Spleen (tissue), 7 donors: ENCODE results near the gene YARS1.

Source experiments
- POLR2A ChIP-seq, 3 donors: fragments of 450-650 bp; IDR thresholded peaks; one replicate each; pipeline ENCODE4 v1.5.1; 2017; ENCODE audit warnings: antibody characterized with exemption in 3 of 3, mild to moderate bottlenecking in 1 of 3
- POLR2AphosphoS5 ChIP-seq, 3 donors: sonication (generic); formaldehyde crosslinking; IDR thresholded peaks; one replicate each; pipeline ENCODE4 v1.5.1; 2017; ENCODE audit warnings: antibody characterized with exemption in 3 of 3
- TF ChIP-seq, protein P1 (sequence below), 11 experiments: fragments of 200-600 bp in 7 of 11; fragments of 450-650 bp in 4 of 11; sonication (generic) in 4 of 11; IDR thresholded peaks in 8 of 11; conservative IDR thresholded peaks in 3 of 11; 1 replicate in 7 of 11; 2 replicates in 4 of 11; pipeline versions ENCODE4 v1.4.0 to v1.8.0; 2016 to 2021; ENCODE audit warnings: antibody characterized with exemption in 11 of 11, inconsistent platforms in 4 of 11, mild to moderate bottlenecking in 1 of 11
- donor health status: DM: no; HTN: no; CAD: no; lungs with moderate emphysema.
- donor health status: DM: no; HTN: no; CAD: no.
- donor health status: DM: no; HTN: no; CAD: no.

DNA sequence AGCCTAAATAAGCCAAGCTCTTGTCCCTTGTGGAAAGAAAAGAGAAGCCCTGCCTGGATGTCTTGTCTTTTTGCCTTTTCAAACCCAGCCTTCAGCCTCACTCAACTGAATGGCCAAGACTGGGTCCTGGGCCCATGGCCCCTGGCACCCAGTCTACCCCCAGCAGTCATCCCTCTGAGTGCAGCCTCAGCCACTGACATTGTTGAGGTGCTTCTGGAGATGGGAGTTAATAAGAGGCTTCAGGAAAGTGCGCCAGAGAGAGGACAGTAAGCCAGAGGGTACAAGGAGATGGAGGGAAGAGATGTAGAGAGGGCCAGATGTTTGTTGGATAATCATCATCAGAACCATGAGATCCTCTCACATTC lies 46.7 kb upstream of the YARS1 start:
- TF ChIP-seq POLR2A (IDR thresholded peaks at IDR 0.05), result no peak
- TF ChIP-seq, protein P1, sequence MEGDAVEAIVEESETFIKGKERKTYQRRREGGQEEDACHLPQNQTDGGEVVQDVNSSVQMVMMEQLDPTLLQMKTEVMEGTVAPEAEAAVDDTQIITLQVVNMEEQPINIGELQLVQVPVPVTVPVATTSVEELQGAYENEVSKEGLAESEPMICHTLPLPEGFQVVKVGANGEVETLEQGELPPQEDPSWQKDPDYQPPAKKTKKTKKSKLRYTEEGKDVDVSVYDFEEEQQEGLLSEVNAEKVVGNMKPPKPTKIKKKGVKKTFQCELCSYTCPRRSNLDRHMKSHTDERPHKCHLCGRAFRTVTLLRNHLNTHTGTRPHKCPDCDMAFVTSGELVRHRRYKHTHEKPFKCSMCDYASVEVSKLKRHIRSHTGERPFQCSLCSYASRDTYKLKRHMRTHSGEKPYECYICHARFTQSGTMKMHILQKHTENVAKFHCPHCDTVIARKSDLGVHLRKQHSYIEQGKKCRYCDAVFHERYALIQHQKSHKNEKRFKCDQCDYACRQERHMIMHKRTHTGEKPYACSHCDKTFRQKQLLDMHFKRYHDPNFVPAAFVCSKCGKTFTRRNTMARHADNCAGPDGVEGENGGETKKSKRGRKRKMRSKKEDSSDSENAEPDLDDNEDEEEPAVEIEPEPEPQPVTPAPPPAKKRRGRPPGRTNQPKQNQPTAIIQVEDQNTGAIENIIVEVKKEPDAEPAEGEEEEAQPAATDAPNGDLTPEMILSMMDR (IDR thresholded peaks at IDR 0.05 in 8 of 11, conservative IDR thresholded peaks at IDR 0.05 in 3 of 11), result no peak
- no peak for TF ChIP-seq POLR2AphosphoS5 (IDR thresholded peaks at IDR 0.05)
